PFSK-1 (cell line): ENCODE measurements around the gene KLHL22.
A peak's percentile ranks its signal among the peaks of the same experiment; 100 is the strongest.

Source experiments
- FOXP2 ChIP-seq: optimal IDR thresholded peaks from 2 replicates; pipeline ENCODE3; 2011; ENCODE audit warnings: borderline replicate concordance, control low read depth, inconsistent platforms; ENCODE audit not compliant: insufficient read depth; ENCODE audit errors: extremely low read length, extremely low read depth
- POLR2AphosphoS5 ChIP-seq: IDR thresholded peaks from 2 replicates; pipeline ENCODE4 v1.6.1; 2012; ENCODE audit warnings: low read depth, mild to moderate bottlenecking, control low read depth, low read length, moderate library complexity
- SIN3A ChIP-seq: IDR thresholded peaks from 2 replicates; pipeline ENCODE4 v1.6.1; 2012; ENCODE audit warnings: mild to moderate bottlenecking, low read length, moderate library complexity, borderline replicate concordance; ENCODE audit not compliant: insufficient read depth
- TAF1 ChIP-seq: IDR thresholded peaks from 2 replicates; pipeline ENCODE4 v1.6.1; 2012; ENCODE audit warnings: low read length, control low read depth, borderline replicate concordance; ENCODE audit not compliant: insufficient read depth
- TF ChIP-seq, protein P1 (sequence below), 2 experiments: IDR thresholded peaks; 2 replicates each; pipeline versions ENCODE4 v1.6.1 to v1.8.0; 2011 to 2012; ENCODE audit warnings: low read depth in 2 of 2, low read length in 2 of 2, control low read depth in 1 of 2, inconsistent platforms in 1 of 2, mild to moderate bottlenecking in 1 of 2, moderate library complexity in 1 of 2; ENCODE audit not compliant: insufficient read depth in 1 of 2

The KLHL22 gene

DNA sequence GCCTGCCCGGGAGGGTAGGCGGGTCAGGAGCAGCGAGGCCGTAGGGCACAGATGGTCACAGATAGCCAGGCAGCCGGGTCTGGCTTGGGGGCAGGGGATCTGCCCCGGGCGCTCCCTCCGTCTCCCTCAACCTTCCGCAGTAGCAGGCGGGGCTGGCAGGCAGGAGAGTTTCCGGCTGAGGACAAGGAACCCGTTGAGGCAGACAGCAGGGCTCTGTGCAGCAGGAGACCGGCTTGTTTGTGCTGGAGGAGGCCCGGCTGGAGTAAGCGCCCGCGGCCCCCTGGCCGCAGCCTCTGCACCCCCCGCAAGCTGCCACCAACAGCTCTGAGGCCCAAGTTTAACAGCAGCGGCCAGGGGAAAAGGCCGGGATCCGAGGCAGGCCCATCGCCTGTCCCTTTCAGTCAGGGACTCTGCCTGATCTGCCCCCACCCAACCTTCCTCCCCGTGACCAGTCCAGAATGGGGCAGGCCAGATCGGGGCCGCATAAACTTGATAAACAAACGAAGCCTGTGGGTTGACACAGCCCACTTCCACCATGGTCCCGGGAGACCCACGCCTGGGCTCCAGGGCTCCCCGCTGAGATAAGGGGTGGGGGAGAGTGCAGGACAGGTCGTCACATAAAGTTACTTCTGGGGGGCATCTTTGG, 71.6 kb downstream of the KLHL22 start:
- TF ChIP-seq, protein P1, sequence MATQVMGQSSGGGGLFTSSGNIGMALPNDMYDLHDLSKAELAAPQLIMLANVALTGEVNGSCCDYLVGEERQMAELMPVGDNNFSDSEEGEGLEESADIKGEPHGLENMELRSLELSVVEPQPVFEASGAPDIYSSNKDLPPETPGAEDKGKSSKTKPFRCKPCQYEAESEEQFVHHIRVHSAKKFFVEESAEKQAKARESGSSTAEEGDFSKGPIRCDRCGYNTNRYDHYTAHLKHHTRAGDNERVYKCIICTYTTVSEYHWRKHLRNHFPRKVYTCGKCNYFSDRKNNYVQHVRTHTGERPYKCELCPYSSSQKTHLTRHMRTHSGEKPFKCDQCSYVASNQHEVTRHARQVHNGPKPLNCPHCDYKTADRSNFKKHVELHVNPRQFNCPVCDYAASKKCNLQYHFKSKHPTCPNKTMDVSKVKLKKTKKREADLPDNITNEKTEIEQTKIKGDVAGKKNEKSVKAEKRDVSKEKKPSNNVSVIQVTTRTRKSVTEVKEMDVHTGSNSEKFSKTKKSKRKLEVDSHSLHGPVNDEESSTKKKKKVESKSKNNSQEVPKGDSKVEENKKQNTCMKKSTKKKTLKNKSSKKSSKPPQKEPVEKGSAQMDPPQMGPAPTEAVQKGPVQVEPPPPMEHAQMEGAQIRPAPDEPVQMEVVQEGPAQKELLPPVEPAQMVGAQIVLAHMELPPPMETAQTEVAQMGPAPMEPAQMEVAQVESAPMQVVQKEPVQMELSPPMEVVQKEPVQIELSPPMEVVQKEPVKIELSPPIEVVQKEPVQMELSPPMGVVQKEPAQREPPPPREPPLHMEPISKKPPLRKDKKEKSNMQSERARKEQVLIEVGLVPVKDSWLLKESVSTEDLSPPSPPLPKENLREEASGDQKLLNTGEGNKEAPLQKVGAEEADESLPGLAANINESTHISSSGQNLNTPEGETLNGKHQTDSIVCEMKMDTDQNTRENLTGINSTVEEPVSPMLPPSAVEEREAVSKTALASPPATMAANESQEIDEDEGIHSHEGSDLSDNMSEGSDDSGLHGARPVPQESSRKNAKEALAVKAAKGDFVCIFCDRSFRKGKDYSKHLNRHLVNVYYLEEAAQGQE (IDR thresholded peaks at IDR 0.05; ENCODE audit: insufficient read depth in 1 of 2, low read depth in 2 of 2, low read length in 2 of 2) = no peak
- TF ChIP-seq POLR2AphosphoS5 (no peak), TAF1 (no peak), FOXP2 (no peak), SIN3A (no peak)

DNA sequence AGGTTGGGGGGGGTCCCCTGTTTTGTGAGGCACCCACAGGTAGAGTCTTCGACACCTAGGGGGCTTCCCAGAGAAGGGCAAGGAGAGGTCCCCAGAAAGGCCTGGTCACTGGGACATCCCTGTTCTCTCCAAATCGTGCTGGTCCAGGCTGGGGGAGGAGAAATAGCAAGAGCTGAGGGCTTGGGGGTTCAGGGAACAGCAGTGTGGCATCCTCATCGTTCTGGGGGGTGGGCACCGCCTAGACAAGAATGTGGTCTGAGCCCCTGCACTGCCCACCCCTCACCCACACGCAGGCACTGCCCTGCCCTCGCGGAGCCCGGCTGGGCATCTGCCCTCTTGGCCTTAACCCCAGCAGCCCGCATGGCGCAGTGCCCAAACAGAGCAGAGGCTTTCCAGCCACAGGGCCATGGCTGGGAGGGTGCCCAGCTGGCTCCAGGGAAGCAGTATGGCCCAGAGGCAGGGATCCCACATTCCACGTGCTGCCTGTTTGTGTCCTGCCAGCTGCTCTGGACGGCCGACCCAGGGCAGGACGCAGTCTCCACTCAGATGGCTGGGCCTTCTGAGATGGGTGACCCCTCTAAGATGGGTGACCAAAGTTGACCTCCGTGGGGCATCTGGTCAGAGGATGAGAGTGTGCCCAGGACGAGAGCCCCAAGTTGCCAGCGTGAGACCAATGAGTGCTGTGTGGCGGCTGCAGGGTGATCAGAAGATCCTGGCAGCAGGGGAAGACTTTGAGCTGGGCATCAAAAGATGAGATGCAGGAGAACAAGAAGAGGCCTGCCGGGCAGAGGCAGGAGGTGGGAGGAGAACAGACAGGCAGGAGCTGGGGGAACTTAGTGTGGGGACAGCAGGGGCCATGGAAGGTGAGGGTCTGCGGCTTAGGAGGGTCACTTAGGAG, 72.3 kb downstream of the KLHL22 start:
- TF ChIP-seq POLR2AphosphoS5 = peak; percentile 25; the same call in 1 of the 2 replicates
- TF ChIP-seq, protein P1 (IDR thresholded peaks at IDR 0.05; ENCODE audit: insufficient read depth in 1 of 2, low read depth in 2 of 2, low read length in 2 of 2) = no peak

DNA sequence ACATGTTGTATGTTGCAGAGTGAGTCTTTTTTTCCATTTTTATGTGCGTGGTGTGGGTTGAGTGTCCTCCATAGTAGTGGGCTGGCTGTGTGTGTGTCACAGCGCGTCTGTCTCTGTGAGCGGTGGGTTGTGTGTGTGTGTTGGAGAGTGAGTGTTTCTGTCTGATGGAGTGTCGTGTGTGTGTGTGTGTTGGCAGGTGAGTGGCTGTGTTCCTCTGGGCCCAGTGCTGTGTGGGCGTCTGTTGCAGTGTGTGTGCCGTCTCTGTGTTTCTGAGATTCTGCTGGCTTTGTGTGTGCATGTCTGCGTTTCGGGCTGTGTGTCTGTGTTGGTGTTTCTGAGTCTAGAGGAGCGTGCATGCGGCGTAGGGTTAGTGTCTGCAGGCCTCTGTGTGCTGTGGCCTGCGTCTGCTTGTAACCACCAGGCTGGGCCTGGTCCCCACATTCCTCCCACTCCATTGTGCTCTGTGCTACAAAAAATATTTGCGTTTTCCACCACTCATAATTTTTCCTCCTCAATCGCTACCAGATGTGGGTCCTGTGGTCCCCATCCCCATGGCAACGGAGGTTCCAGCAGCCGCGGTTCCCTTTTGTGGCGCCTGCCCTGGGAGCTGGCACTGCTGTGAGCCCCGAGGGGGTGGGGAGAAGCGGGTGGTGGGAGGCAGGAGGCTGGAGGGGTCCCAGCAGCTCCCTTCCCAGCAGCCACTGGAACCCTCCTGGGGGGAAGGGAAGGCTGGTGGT, 73.2 kb downstream of the KLHL22 start:
- TF ChIP-seq FOXP2 (no peak), TAF1 (no peak), POLR2AphosphoS5 (no peak), SIN3A (no peak)
- TF ChIP-seq, protein P1 (IDR thresholded peaks at IDR 0.05; ENCODE audit: insufficient read depth in 1 of 2, low read depth in 2 of 2, low read length in 2 of 2) = no peak

DNA sequence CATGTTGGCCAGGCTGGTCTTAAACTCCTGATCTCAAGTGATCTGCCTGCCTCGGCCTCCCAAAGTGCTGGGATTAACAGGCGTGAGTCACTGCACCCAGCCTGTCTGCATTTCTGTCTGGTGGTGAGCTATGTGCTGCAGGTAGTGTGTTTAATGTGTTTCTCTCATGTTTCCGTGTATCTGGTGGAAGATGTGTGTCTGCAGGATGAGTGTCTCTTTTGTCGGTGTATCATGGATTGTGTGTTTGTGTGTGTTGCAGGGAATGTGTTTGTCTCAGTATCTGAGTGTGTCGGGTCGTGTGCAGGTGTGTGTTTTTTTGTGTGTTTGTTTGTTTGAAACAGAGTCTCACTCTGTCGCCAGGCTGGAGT, 74.1 kb downstream of the KLHL22 start:
- TF ChIP-seq TAF1 = no peak
- no peak for TF ChIP-seq POLR2AphosphoS5
- TF ChIP-seq SIN3A = no peak
- TF ChIP-seq, protein P1 (IDR thresholded peaks at IDR 0.05; ENCODE audit: insufficient read depth in 1 of 2, low read depth in 2 of 2, low read length in 2 of 2) = no peak
- TF ChIP-seq FOXP2 = no peak
